GM21529 (cell line): ENCODE data around the gene SARS2.
A peak's percentile ranks its signal among the peaks of the same experiment; 100 is the strongest.

Source experiments
- ATAC-seq: cut with Tn5 transposase; IDR thresholded peaks from one replicate; pipeline ENCODE4 v1.9.1; 2021; ENCODE audit not compliant: unreplicated experiment

The SARS2 gene

DNA sequence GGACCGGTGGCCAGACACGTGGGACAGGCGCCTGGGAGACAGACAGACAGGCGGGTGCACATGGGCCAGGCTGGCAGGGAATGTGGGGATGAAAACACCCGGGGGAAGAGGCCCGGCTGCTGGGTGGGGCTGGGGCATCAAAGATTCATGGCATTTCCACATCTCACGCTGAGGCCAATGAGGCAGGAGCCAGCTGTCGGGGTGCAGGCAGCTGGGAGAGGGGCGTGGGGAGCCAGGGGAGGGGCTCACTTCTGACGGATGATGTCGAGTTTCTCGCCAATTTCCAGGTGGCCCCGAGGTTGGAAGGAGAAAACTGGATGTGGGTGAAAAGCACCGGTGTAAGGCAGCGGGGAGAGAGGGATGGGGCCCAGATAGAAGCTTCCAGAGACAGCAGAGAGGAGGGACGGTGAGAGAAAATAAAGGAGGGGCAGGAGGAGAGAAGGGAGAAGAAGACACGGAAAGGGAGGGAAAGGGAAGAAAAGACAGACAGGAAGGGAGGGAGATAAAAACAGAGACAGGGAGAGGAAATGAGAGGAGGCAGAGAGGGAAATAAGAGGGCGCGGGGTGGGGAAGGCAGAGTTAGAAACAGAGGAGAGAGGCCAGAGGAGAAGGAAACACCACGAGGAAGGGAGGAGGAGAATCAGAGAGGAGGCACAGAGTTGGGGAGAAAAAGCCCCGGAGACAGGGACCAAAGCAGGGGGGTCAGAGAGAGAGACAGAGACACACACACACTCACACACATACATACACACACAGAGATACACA lies 10.5 kb downstream of the SARS2 start:
- no peak for ATAC-seq

DNA sequence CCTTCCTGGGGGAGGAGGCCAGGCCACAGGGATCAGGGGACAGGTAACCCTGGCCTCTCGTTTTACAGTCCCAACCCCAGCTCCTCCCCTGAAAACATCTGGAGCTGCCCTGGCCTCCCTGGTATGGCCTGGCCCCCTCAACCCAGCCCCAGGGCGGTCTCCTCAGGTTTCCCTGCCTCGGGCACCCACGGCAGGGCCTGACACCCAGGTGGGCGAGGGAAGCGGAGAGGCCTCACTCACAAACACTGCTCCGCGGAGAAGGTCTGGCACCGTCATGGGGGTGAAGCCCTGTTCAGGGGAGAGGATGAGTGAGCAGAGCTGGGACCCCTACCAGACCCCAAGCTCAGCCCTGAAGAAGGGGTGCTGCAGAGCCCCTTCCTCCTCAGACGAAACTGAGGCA lies 12.0 kb downstream of the SARS2 start:
- no peak for ATAC-seq

DNA sequence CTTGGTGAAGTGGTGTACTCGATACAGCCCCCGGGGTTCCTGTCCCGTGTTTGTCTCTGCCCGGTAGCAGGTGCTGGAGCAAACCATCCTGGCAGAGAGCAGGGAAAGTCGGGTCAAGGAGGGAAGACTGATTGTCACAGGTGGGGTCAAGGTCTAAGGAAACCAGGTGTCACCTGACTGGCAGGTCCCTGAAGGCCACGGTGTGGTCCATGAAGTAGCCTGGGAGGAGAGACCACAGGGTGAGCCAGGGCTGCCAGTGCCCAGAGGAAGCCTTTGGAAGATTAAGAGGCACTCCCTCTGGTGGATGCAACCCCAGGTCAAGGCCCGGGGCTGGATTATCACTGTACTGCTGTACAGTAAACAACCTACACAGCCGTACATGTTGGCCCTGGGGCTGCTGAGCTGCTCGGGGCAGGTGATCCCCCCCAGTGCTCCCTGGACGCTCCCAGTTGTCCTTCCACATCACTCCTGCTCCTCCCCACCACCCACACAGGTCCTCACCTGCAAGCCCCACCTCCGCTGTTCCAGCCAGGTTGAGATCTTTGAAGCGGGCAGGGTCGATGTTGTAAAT lies 12.6 kb downstream of the SARS2 start:
- ATAC-seq = no peak

DNA sequence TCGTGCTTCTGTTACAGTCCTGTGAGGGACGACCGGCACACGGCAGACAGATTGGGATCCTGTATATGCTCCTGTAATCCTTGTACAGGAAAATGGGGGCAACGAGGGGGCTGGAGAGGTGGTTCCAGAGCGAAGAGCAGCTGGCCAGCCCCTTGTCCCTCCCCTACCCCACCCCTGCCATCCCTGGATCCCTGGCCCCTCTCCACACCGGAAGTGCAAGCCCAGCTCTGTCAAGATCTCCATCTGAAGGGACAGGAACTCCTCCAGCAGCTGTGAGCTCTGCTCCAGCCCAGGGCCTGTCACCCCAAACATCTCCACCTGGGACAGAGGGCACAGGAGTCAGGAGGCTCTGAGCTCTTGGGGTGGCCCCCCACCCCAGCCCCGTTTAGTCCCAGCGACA lies 13.0 kb downstream of the SARS2 start:
- ATAC-seq = no peak

DNA sequence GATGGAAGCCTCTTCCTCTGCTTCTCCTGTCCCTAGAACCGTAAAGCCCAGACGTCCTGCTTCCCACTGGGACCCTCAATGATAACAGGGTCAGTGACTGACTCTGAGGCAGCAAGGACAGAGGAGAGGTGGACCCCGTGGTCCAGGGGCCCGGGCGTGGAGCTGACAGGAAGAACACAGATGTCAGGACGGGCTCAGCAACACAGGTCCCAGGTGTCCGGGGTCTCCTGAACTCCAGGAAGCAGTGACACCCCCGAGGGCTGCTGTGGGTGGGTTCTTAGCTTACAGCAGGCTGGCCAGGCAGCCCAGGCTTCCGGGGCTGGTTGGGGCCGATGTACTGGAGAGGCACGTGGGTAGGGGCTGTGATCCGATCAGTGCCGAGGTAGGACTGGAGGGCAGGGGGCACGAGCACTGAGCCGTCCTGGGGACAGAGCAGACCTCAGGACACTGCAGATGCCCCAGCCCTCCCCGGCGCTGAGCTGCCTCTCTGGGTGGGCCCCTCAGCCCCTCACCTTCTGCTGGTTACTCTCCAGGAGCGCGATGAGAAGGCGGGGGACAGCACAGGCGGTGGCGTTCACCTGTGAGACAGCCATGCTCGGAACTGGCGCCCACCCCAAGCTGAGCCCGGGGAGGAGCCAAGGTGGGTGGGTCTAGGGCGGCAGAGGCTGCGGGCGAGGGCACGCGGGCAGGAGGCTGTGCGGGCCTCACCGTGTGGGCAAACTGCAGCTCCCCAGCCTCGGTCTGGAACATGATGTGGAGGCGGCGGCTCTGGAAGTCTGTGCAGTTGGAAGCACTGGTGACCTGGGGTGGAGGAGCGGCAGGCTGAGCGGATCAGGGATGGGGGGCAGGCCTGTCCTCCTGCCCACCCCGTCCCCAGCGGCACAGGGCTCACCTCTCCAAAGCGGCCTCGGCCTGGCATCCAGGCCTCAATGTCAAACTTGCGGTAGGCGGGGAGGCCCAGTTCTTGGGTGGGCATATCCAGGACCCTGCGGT lies 14.9 kb downstream of the SARS2 start:
- ATAC-seq = no peak

DNA sequence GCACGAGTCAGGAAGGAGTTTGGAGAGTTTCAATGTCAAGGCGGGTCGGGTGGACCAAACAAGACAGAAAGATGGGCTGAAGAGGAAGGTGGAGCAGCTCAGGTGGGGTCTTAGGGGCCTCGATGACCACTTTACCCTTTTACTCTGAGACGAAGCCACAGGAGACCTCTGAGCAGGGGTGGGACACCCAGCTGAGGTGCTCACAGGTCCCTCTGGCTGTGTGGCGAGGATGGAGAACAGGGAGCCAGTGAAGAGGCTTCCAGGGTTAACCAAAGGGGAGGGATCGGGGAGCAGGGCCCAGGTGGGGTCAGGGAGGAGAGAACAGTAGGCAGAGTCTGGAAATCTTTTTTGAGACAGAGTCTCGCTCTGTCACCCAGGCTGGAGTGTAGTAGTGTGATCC lies 16.6 kb downstream of the SARS2 start:
- ATAC-seq = no peak

DNA sequence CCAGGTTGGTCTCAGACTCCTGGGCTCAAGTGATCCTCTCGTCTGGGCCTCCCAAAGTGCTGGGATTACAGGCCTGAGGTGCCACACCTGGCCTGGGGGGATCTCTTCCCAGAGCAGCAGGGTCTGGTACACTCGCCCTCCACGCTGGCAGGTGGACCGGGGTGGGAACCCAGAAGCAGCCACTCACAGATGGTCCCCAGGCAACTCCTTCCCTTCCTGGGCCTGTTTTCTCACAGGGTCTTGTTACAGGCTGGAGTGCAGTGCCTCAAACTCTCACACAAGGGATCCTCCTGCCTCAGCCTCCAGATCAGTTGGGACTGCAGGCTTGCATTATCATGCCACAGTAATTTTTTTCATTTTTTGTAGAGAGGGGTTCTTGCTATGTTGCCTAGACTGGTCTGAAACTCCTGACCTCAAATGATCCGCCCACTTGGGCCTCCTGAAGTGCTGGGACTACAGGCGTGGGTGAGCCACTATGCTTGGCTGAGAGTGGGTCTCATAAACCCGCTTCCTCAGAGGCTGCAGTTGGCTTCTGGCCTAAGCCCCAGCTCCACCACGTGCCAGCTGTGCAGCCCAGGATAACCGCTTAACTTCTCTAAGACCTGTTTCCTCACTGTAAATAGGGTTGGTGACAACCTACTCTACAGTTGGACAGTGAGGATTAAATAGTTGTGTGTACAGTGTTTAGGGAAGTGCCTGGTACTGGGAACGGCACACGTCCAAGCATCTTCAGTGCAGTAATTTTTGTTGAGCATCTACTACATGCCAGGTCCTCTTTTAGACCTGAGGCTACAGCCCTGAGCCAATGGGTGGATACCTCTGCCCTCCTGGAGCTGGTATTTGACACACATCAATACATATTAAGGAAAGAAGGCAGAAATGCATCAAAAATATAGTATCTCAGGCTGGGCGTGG lies 17.7 kb downstream of the SARS2 start:
- no peak for ATAC-seq

DNA sequence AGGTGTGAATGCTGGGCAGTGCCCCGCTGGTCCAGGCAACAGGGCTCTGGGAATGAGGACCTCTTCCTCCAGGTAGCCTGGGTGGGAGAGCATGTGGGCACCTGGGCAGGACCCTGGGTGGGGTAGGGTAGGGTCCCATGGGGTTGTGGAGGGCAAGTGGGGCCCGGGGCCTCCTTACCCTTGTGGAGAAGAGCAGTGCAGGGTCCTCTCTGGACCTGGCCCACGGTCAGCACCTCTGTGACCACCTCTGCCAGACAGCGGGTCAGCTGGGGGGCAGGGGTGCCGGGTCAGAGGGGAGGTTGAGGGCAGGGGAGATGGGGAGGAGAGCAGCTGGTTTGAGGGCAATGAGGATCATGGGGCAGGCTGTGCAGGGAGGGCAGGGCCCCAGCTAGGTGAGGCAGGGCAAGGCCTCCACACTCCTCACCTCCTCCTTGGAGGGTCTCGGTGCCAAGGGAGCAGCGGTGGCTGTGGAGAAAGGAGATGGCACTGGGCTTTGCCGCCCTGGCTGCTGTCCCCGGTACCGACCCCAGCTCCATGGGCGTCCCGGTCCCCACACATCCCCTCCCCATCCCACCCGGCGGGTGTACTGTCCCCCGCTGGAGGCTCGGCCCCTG lies 19.1 kb downstream of the SARS2 start:
- ATAC-seq = no peak

DNA sequence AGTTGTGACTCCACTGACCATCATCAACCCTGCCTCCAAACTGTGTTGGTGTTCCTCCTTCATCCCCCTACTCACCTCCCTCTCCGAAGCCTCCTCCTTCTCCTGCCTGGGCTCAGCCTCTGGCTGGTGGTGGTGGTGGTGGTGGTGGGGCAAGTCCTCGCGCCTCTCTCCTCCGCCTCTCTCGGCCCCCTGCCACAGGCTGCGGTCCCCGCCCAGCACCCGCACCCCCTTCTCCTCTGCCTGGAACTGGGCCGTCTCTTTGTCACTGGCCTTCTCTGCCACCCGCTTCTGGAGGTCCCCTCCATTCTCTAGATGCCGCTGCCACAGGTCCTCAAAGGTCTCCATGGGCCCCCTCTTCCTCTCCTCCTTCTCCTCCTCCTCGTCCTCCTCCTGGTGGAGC lies 20.1 kb downstream of the SARS2 start:
- ATAC-seq = no peak

DNA sequence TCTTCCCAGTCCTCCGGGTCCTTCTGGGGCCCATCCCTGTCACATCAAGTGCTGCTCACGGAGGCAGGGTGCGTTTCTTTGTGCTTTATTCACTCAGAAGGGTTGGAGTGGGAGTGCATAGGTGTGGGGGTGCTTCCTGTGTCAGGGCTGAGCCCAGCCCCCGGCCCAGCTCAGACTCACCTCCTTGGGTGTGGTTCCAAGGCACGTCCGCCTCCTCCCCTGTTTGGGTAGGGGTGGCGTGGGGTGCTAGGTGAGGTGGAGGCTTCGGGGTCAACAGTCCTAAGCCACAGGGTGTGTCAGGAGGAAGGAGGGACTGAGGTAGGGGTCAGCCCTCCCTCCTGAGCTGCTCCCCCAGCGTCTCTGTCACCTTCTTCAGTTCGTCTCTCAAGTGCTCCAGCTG lies 21.7 kb downstream of the SARS2 start:
- ATAC-seq = no peak

DNA sequence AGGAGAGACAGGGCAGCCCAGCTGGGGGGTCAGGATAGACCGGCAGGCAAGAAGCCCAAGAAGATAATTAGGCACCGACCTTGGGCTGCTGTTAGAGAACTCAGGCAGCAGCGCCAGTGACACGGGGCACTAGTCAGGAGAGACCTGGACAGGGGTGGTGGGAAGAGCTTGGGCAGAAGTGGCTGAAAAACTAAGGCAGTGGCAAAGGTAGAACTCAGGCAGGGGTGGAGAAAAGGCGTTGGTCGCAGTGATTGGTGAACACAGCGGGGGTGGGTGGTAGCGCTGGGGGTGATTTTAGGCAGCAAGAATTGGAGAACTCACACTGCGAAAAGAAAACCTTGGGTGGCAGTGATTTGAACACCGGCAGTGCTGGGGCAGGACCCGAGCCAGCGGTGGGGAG lies 22.9 kb downstream of the SARS2 start:
- ATAC-seq = no peak

DNA sequence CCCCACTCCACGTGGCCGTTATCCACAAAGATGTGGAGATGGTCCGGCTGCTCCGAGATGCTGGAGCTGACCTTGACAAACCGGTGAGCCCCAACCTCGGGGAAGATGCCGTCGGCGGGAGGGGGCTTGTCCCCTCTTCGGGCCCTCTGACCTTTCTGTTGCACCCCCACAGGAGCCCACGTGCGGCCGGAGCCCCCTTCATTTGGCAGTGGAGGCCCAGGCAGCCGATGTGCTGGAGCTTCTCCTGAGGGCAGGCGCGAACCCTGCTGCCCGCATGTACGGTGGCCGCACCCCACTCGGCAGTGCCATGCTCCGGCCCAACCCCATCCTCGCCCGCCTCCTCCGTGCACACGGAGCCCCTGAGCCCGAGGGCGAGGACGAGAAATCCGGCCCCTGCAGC lies 23.3 kb downstream of the SARS2 start:
- no peak for ATAC-seq

DNA sequence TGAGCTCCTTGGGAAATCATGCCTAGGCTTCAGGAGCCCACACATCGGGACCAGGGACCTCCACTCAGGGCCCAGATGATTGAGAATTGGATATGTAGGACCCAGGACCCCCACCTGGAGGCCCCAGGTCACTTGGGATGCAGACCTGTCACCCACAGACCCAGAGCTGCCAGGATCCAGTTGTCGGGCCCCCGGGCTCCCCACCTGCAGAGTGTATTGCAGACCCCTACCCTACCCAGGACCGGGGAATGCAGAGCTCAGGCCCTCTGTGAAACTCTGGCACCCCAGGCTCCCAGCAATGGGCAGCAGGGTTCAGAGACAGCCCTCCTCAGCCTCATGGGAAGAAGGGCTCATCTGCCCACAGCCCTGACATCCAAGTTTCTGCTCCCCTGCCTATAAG lies 24.9 kb downstream of the SARS2 start:
- ATAC-seq = no peak

DNA sequence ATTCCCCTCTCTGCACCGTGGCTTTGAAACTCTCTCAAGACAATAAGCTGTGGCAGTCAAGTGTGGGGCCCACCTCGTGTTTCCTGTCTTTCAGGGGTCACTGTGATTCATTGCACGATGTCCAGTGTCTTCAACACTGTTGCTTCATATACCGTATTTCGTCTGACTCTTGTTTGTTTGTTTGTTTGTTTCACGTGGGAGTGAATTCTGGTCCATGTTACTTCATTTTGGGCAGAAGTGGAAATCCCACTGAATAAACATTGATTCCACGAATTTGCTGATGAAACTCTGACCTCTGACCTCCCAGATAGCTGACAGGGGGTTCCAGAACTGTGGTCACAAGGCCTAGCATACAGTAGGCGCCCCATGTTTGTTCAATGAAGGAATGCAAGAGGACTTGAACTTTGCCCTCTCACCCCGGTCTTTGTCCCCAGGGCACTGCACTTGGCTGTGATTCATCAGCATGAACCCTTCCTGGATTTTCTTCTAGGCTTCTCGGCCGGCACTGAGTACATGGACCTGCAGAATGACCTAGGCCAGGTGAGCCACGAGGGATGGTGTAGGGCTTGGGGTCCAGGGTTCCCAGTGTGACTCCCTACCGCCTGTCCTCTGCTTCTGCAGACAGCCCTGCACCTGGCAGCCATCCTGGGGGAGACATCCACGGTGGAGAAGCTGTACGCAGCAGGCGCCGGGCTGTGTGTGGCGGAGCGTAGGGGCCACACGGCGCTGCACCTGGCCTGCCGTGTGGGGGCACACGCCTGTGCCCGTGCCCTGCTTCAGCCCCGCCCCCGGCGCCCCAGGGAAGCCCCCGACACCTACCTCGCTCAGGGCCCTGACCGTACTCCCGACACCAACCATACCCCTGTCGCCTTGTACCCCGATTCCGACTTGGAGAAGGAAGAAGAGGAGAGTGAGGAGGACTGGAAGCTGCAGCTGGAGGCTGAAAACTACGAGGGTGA lies 25.7 kb downstream of the SARS2 start:
- no peak for ATAC-seq

DNA sequence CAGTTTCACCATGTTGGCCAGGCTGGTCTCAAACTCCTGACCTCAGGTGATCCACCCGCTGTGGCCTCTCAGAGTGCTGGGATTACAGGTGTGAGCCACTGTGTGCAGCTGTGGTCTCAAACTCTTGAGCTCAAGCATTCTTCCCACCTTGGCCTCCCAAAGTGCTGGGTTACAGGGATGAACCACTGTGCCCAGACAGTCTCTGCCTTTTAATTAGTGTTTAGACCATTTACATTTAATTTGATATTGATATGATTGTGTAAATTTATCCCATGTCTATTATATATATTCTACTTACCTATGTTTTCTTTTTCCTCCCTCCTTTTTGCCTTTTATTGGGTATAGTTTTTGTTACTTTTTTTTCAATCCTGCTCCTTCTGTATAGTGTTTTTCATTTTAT lies 28.9 kb downstream of the SARS2 start:
- no peak for ATAC-seq

DNA sequence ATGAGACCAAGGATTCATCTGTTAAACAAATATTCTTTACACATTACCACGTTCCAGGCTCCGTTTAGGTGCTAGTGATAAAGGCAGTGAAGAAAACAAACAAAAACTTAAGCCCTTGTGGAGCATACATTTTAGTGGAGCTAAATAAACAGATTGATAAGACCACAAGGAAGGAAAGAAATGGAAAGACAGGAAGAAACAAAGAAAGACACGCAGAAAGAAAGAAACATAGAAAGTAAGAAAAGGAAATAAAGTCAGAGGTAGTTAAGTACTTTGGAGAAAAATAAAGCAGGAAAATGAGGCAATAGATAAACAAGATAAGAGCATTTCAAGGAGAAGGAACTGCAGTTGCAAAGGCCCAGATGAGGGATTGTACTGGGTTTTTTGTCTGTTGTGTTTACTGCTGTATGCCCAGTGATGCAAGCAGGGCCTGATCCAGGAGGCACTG lies 29.8 kb downstream of the SARS2 start:
- ATAC-seq = no peak

DNA sequence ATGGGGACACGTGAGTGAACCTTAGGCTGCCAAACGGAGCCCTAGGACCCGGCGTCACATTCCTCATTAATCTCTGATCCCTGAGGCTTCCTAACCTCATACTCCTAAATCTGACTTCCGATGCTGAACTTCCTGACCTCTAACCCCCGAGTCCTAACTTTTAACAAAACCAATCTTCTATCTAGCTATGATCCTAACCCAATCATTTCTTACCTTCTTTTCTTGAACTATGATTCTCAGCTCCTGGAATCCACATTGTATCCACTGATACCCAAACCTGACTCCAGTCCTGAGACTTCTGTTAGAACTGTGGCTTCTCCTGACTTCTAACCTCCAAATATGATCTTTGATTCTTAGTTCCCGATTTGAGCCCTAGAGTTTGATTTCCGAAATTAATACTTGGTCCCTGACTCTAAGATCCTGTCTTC lies 30.3 kb downstream of the SARS2 start:
- ATAC-seq = no peak

DNA sequence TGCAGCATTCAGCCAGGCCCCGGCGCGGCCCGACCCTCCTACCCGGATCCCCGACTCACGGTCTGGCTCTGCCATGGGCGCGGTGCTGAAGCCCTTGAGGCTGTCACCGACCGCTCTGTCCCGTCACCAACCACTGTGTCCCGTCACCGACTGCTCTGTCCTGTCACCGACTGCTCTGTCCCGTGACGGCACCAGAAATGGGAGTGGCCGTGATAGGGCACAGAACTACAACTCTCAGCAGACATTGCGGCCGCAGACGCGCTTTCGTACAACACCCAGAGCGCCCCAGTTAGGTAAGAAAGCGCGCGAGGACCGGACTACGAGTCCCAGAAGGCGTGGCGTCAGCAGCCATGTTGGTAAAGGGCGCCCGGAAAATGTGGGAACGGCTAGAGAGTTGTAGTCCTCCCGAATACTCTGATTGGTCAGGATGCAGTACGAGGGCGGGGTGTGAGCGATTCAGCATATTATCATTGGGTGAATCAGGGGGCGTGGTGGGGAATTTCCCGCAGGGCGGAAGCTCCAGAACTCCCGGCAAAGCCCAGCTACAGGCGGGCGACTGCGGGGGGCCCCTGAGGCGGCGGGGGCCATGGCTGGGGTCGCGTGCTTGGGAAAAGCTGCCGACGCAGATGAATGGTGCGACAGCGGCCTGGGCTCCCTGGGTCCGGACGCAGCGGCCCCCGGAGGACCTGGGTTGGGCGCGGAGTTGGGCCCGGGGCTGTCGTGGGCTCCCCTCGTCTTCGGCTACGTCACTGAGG lies 30.9 kb downstream of the SARS2 start, which contains the start of the genes NFKBIB and SIRT2:
TSS of gene NFKBIB (plus strand) at position 523 of the 755 bp plus-strand sequence. CDS start at position 587, 64 bp downstream.
TSS of gene SIRT2 (minus strand) at position 172 of the 755 bp plus-strand sequence. CDS start at position 75, 97 bp downstream.
- peak; percentile 89 for ATAC-seq
